ENCODE measurements around the gene SLC44A1. TPM values are rescaled to one million over a fixed set of nuclear protein-coding genes. Genes with fewer than 3 reads are reported as not detected.
A peak's percentile ranks its signal among the peaks of the same experiment; 100 is the strongest.

Gene SLC44A1
- total RNA-seq, 1 experiment from 2014 or later: 276 TPM

DNA sequence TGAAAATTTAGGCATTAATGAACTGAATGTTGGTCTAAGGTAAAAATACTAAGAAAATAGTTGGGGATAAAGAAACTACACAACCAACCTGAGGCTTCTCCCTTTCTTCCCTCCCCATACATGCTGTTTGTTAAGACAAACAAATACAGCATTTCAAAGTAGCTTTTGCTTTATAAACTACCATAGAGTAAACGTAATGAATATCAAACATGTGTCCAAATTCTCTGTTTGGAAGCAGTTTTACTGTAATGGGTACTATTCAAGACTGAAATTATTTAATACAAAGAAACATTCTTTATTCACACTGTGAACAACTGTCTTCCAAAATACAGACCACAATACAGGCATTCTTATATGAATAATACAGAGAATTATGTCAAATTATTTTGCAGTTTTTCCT, 52.0 kb downstream of the SLC44A1 start:
- no peak for DNase-seq (ENCODE audit: extremely low read depth, low read depth)

DNA sequence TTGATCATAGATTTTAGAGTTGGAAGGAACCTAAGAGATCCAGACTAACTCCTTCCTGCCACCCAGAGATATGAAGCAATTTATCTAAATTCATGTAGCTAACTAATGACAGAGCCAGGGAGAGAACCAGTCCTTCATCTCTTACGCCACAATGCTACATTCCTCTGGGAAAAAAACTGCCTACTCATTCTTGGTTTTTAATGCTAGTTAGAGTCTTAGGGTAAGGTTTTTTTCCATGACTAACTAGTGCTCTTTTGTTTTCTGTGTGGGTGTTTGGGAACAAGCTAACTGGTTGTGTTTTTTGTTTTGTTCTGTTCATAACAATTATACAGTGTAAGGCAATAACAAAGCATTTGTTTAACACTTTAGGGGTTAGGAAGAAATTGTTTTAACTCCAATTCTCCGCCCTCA, 52.4 kb downstream of the SLC44A1 start:
- peak; percentile 99 for DNase-seq (ENCODE audit: extremely low read depth, low read depth)

- no peak for DNase-seq (ENCODE audit: extremely low read depth, low read depth)
These were observed 53.1 kb downstream of the SLC44A1 start for GRCh38 chr9:105297442-105298075.

DNA sequence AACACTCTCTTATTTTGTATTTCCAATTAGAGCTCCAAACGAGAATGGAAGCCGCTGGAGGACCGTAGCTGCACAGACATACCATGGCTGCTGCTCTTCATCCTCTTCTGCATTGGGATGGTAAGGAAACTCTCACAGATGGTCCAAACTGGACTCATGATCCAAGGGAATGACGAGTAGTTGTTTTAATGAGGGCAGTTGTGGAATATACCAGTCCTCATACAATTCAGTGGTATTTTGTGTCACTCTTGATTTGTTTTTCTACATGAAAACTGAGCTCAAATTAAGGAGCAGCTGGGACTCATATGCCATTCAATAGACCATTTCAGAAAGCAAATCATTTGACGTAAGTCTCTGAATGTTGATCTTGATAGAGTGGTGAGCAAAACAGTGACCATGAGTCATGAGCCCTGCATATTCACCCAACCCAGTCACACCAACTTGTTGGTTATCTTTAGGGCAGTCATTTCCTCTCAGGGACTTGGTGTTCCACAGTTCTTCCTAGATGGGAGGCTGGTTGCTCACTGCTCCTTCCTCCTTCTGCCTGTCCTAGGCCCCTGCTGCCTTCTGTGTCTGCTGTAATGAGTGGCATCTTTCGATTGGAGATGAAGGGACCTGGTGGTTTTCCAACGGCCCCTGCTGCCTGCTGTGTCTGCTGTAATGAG, 54.9 kb downstream of the SLC44A1 start:
- peak; percentile 99 for DNase-seq (ENCODE audit: extremely low read depth, low read depth)

GRCh38 chr9:105302728-105303127, 58.3 kb downstream of the SLC44A1 start:
- DNase-seq (ENCODE audit: extremely low read depth, low read depth): no peak

- DNase-seq (ENCODE audit: extremely low read depth, low read depth): no peak
These were observed 61.4 kb downstream of the SLC44A1 start for GRCh38 chr9:105305856-105306255.

DNA sequence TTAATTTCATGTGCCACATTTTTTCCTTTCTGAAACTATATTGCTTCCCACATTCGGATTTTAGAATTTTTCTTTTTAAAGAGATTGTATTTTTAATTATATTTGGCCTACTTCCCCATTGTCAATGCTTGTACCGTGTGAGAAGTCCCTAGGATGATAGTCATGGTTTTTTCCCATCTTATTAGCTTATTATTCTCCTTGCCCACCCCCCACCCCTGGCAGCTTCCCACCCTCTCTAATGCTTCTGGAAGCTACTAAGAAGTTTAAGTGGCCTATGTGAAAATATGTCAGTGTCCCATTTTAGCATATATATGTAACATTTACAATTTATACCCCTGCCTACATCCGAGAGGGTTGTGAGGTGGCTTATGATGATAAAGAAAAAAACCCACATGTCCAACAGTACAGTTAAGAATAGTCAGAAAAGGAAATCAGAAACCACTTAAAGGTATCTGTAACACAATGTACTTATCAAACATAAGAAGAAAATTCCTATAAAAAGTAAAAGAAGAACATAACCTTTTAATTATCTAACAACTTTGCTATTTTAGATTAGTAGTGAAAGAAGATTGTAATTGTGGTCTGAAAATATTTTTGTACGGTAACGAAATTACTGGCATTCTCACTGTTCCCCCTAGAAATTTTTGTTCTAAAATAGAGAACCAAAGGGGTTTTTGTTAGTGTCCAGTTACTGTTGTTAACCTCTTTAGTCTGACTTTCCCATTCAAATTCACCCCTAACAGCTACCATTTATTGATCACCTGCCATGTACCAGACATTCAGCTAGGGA, 62.1 kb downstream of the SLC44A1 start:
- no peak for DNase-seq (ENCODE audit: extremely low read depth, low read depth)

DNA sequence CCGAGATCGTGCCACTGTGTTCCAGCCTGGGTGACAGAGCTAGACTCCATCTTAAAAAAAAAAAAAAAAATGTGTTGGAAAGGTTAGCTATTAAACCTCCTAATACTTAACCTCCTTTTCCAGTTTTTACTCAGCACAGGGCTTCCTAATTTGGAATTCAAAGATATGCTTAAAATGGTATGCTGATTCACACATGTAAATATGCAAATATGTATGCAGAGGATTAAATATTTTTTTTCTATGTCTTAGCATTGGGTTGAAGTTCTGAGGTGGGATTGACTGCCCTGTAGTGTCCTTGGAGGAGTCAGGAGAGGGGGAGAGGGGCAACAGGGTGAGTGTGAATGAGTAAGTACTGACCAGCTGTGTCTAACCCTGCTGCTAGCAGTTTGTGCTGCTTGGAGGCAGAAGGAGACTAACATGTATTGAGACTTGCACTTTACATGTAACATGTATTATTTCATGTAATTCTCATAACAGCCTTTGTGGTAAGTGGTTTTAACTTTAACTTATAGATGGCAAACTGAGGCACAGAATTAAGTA, 63.2 kb downstream of the SLC44A1 start:
- no peak for DNase-seq (ENCODE audit: extremely low read depth, low read depth)

GRCh38 chr9:105308461-105309341, 64.2 kb downstream of the SLC44A1 start:
- no peak for DNase-seq (ENCODE audit: extremely low read depth, low read depth)

DNA sequence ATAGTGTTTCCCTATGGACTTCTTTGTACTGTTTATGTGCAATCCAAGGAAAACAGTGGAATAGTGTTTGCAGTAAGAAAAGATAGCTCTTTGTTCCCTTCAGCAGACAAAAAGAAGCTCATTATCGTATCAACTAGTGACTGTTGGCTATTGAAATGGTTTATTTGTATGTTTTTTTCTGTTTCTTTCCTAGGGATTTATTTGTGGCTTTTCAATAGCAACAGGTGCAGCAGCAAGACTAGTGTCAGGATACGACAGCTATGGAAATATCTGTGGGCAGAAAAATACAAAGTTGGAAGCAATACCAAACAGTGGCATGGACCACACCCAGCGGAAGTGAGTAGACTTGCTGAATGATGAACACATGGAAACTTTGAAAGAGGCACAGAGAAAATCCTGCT, 65.1 kb downstream of the SLC44A1 start:
- DNase-seq (ENCODE audit: extremely low read depth, low read depth): no peak

DNA sequence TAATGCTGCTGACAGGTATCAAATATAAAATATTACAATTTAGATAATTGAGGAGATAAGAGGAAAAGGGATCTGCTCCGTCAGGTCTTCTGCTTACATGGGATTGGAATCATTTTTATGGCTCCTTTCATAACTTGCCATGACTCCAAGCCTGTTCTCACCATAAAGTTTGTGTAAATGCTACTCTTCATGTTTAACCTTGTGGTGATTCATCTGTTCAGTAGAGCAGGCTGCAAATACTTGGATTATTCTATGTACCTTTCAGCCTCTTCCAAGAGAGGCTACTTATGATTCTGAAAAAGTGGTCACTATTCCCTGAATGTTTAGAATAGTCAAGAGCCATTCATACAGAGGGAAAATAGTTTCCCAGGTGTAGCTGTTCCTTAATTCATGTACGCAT, 66.9 kb downstream of the SLC44A1 start:
- DNase-seq (ENCODE audit: extremely low read depth, low read depth): no peak

DNA sequence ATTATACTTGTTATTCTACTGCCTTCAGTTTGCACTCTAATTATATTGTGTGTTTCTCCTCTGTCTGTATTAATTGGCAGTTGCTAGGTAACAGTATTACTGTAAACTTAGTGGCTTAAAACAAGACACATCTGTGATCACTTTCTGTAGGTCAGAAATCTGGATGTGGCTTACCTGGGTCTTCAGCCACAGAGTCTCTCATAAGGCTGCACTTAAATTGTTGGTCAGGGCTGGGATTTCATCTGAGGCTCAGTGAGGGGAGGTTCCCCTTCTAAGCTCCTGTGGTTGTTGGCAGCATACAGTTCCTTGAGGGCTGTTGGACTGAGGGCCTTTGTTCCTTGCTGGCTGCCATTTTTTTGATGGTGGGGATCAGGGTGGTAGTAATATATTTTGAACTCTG, 68.8 kb downstream of the SLC44A1 start:
- DNase-seq (ENCODE audit: extremely low read depth, low read depth): no peak

DNA sequence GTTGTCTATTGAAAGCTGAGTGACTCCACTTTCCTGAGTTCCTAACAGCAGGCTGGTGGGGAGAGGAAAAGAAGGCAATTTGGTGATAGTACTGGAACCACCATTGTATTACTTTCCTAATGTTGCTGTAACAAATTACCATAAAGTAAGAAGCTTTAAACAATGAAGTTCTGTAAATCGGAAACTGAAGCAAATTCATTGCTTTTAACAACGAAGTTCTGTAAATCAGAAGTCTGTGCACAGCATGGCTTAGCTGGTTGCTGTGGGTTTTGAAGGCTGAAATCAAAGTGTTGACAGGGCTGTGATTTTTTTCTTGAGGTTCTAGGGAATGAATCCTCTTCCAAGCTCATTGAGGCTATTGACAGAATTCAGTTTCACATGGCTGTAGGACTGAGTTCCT, 72.3 kb downstream of the SLC44A1 start:
- DNase-seq (ENCODE audit: extremely low read depth, low read depth): no peak

DNA sequence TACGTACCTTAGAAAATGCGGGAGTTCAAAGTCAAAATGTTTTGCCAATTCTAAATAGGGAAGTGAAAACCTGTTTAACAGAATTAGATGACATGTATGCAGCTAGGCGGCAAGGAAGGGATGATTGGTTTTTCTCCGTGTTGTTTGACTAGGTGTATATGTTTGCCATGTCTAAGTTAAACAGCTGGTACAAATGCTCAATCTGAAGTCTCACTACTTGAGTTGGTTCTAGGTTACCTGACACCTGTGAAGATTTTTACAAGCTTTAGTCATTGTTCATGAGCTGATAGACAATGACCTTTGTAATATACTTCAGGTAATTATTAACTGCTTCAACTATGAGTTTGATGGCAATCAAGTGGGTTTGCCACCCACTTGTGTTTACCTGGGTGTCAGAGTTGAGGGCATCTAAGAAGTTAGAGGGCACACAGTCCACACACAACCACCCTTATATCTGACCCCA, 74.3 kb downstream of the SLC44A1 start:
- no peak for DNase-seq (ENCODE audit: extremely low read depth, low read depth)

DNA sequence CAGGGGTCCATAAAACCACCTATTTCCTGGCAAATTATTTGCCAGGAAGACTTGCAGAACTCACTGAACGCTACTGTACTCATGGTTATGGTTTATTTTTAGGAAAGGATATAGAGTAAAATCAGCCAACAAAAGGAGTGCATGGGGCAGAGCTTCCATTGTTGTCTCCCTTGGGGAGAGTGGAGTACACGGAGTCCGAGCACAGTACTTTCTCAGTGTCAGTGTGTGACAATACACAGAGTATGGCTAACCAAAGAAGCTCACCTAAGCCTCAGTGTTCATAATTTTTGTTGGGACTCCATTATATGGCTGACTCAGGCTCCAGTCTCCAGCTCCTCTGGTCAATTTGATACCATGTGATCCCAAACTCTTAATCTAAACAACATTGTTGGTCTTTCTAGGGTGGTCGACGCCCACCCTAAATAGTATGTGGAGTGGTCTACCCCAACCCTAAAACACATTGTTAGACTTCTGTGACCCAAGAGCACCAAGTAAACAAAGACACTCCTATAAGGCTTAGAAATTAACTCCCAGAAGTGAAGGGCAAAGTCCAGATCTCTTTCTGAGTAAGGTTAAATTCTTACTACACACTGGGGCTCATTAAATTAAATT, 74.9 kb downstream of the SLC44A1 start:
- DNase-seq (ENCODE audit: extremely low read depth, low read depth): no peak

DNA sequence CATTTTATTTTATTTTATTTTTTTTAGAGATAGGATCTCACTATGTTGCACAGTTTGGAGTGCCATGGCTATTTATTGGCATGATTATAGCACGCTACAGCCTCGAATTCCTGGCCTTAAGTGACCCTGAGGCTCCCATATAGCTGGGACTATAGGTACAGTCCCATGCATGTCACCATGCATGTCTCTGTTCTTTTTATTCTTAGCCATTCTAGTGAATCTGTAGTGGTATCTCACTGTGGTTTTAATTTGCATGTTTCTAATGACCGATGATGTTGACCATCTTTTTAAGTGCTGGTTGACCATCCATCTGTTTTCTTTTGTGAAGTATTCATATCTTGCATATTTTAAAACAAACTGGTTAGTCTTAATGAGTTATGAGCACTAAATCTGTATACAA, 76.1 kb downstream of the SLC44A1 start:
- no peak for DNase-seq (ENCODE audit: extremely low read depth, low read depth)

- no peak for DNase-seq (ENCODE audit: extremely low read depth, low read depth)
These were observed 83.8 kb downstream of the SLC44A1 start for GRCh38 chr9:105328296-105328695.

GRCh38 chr9:105328872-105329718, 84.6 kb downstream of the SLC44A1 start:
- DNase-seq (ENCODE audit: extremely low read depth, low read depth): no peak

- no peak for DNase-seq (ENCODE audit: extremely low read depth, low read depth)
These were observed 85.2 kb downstream of the SLC44A1 start for GRCh38 chr9:105329719-105330062.

Data from NCI-H460 (cell line).